ENCODE results near the gene PTCH2. TPM values are rescaled to one million over a fixed set of nuclear protein-coding genes. Genes with fewer than 3 reads are reported as not detected.

The PTCH2 gene, protein sequence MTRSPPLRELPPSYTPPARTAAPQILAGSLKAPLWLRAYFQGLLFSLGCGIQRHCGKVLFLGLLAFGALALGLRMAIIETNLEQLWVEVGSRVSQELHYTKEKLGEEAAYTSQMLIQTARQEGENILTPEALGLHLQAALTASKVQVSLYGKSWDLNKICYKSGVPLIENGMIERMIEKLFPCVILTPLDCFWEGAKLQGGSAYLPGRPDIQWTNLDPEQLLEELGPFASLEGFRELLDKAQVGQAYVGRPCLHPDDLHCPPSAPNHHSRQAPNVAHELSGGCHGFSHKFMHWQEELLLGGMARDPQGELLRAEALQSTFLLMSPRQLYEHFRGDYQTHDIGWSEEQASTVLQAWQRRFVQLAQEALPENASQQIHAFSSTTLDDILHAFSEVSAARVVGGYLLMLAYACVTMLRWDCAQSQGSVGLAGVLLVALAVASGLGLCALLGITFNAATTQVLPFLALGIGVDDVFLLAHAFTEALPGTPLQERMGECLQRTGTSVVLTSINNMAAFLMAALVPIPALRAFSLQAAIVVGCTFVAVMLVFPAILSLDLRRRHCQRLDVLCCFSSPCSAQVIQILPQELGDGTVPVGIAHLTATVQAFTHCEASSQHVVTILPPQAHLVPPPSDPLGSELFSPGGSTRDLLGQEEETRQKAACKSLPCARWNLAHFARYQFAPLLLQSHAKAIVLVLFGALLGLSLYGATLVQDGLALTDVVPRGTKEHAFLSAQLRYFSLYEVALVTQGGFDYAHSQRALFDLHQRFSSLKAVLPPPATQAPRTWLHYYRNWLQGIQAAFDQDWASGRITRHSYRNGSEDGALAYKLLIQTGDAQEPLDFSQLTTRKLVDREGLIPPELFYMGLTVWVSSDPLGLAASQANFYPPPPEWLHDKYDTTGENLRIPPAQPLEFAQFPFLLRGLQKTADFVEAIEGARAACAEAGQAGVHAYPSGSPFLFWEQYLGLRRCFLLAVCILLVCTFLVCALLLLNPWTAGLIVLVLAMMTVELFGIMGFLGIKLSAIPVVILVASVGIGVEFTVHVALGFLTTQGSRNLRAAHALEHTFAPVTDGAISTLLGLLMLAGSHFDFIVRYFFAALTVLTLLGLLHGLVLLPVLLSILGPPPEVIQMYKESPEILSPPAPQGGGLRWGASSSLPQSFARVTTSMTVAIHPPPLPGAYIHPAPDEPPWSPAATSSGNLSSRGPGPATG
- polyA plus RNA-seq (ENCODE audit: insufficient read length), result 10.0 TPM

DNA sequence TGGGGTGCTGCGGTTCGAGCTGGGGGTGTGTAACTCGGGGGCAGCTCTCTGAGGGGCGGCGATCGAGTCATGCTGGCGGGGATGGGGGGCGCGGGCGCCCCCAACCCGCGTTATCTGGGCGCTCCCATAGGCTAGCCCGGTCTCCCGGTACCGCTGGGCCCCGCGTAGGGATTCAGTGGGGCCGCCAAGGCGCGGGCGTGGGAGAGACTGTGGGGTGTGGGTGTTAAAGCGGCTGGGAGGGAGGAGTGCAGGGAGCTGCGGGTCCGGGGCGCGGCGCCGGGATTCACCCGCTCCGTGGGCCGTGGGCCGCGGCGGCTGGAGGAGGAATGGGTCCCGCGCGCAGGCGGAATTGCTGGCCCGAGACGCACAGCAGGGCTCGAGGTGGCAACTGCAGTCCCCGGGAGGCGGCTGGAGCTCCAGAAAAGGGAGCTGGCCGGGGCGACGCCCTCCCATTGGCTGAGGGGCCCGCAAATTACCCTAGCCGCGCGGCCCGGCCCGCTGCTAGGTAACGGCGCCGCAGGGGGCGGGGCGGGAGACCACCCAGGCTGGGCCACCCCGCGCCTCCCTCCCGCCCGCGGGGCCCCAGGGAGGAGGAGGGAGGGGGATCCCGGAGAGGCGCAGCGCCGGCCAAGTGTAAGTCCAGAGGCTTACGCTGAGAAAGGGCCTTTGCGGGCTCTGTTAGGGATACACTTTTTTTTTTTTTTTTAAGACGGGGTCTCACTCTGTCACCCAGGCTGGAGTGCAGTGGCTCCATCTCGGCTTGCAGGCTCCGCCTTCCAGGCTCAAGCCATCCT, at the start of gene PTCH2:
PTCH2 (minus strand) TSS at position 392 of the 794 bp plus-strand sequence; CDS start at position 71, 321 bp downstream.
- peak; percentile 78 for DNase-seq

DNA sequence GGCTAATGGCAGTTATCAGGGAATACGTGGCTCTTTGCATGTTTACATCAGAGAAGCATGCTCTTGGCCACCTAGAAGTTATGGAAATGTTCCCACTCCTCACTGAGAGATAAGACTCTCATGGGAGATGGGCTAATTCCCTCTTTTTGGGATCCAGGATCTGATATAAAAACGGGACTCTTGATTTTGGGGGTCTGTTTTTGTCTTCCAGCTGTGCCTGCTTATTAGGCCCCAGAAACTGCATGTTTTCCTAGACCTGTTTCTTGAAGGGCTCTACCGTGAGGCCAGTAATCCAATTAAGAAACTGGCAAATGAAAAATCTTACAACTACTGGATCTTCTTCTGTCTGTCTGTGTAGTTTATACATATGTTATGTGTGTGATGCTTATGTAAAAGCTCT, 47.0 kb upstream of the PTCH2 start:
- DNase-seq, result no peak

DNA sequence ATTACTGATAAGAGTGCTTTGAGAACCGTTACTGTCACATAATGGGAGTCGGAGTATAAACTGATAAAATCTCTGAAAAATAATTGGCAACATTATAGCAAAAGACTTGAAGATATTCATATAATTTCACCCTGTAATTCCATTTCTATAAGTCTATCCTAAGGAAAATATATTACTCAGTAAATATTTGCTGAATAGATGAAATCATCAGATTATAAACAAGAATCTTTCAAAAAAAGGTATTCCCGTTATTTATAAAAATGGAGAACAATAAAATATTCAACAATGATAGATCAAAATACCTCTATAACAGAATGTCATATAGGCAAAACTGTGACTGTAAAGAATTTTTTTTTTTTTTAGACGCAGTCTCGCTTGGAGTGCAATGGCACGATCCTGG, 42.4 kb upstream of the PTCH2 start:
- no peak for DNase-seq

DNA sequence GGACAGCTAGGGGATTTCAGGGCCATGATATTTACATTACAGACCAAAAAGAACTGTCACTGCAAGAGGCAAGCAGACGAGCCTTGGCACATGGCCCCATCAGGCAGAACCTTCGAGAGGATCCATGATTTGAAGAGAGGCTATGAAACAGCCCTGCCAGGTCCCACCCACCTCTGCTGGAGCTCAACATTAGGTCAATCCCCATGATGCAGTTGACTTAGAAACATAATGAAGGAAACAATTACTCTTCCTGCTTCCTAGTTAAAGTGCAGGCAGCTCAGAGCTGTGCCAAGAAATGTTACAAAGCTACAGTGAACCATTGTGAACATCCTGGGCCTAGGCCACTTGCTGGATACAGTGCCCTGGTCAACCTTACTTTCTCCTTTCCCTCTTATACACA, 41.7 kb upstream of the PTCH2 start:
- DNase-seq, result peak; percentile 68

DNA sequence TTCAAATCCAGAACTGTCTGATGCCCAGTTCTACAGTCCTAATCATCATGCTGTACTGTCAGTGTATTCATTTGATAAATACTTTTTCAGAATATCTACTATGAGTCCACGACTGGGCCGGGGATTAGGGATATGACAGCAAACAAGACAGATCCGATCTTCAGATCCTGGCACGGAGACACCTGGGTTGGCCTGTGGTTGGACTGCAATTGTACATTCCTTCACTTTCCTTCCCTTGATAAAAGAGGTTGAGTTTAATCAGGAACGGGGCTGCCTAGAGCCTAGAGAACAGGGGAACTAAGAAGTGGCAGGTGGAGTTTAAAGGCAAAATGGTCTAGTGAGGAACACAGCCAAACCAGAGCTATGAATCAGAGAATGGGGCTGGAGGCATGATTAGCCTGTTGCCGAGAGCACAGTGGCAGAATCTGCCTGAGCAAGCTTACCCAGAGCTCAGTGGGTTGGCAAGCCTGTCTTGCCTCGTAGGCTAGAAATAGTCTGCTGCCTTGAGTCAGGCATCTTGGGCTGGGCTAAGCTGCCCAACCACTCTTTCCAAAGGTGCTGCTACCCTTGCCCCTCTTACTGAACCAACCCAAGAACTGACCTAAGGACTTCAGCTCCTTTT, 38.1 kb upstream of the PTCH2 start:
- no peak for DNase-seq

DNA sequence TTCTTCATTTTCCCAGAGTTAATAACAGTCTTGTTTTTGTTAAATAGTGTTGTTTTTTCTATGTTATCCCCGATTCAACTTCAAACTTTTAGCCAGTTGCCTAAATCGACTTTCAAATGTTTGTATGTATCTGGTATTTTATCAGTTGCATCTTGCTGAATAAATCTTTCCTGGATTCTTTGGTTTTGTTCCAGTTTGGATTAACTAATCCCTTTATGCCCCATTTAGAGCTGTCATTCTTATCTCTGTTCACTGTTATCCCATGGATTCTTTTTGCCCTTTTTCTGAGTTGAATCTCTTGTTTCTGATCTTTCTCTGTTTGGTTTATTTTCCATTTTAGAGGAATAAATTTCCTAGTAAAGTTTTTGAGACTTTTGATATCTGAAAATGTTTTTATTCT, 31.1 kb upstream of the PTCH2 start:
- DNase-seq, result no peak

DNA sequence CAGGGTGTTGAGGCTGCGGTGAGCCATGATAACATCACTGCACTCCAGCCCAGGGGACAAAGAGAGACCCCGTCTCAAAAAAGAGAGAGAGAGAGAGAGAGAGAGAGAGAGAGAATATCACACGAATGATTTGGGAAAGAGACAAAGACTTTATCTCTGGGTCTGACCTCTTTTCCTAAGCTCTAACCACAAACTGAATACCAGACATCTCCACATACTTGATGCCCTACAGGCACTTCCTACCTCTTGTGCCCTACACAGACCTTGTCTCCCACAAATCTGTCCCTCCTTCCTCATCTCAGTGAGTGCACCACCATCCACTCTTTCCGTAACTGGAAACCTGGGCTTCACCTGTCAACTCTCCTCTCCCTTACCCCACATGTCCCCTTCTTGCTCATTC, 27.0 kb upstream of the PTCH2 start:
- no peak for DNase-seq

DNA sequence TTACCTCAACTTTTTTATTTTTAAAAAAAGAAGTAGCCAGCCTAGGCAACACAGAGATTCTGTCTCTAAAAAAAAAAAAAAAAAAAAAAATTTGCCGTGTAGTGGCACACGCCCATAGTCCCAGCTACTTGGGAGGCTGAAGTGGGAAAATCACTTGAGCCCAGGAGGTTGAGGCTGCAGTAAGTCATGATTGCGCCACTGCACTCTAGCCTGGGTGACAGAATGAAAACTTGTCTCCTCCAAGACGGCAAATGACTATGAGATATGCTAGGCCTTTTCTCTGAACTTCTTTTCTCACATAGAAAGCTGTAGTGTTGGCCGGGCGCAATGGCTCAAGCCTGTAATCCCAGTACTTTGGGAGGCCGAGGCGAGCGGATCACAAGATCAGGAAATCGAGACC, 24.7 kb upstream of the PTCH2 start:
- no peak for DNase-seq

DNA sequence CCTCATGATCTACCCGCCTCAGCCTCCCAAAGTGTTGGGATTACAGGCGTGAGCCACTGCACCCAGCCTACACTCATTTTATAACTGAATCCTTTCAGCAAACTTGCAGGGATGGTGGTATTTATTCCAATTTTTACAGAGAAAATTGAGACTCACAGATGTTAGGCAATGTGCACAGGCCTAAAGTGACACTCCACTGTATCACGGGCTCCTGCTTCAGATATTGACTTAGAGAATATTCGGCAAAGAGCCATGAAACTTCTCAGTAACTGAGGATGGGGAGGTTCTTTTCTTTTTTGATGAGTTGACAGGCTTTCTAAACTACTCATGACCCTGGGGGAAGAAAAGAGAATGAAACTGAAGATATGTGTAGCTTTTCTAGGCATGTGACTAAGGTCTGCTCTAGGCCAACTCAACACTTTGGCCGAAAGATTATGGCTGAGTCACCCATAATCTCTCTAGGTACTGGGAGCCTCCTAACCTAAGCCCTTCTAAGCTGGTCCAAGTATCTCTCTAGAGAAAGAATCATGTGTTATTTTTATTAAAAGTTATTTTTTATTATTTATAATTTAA, 19.9 kb upstream of the PTCH2 start:
- DNase-seq, result no peak

DNA sequence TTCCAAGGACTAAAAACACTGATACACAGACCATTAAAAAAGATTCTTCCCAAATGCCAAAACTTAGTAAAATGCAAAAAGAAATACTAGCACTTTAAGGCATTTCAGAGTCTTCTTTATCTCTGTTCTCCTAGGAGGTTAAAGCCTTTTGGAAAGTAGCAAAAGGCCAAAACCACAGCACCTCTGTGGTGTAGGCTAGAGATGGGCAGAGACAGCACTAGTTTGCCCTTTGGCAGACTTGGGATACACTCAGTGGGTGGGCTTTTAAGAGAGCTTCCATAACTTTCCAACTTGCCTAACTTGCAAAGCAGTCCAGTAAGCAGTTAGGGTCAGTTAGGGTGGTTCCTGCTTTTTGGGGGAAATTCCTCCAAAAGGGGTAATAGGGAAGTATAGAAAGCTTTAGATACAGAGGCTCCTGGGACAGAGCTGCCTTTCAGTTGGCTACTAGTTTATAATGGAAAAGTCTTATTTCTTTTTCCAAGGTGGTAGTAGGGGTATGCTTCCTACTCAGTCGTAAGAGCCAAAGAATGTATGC, 17.9 kb upstream of the PTCH2 start:
- DNase-seq, result no peak

DNA sequence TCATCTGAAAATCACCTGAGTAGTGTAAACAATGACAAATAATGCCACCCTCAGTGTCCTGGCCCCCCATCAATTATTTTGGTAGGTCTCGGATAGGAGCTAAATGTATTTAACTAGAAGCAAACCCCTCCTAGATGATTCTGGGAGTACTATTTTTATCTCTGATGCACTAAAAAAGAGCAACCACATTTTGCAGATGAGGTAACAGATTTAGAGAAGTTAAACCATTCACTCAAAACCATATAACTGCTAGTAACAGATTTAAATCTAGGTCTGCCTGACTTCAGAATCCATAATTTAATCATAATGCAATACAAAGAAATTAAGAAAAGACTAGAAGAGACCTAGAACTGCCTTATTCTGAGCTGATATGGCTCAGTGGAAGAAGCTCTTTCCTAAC, 17.3 kb upstream of the PTCH2 start:
- DNase-seq, result no peak

DNA sequence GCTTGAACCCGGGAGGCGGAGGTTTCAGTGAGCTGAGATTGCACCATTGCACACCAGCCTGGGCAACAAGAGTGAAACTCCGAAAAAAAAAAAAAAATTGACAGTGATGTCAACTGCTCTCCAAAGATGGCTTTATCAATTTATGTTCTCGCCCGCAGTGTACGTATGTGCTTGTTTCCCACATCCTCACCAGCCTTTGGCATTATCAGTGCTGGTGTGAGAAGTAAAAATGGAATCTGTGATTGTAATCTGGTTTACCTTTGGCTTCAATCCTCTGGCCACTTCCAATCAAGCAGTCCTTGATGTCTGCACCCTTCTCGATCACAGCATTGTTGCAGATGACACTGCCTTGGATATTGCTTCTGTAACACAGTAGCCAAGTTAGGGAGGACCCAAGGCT, 14.4 kb upstream of the PTCH2 start:
- no peak for DNase-seq

DNA sequence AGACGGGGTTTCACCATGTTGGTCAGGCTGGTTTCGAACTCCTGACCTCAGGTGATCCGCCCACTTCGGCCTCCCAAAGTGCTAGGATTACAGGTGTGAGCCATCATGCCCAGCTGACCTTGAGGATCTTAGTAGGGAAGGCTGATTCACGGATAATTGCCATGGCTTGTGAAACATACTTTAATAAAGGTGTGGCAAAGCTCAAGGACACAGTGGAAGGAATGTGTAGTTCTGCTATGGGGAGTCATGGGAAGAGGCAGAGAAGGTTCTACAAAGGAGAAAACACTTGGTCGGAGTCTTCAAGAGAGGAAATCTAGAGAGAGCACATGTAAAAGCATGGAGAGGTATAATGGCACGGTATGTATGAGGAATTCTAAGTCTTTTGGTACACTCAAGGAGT, 12.7 kb upstream of the PTCH2 start:
- DNase-seq, result no peak

DNA sequence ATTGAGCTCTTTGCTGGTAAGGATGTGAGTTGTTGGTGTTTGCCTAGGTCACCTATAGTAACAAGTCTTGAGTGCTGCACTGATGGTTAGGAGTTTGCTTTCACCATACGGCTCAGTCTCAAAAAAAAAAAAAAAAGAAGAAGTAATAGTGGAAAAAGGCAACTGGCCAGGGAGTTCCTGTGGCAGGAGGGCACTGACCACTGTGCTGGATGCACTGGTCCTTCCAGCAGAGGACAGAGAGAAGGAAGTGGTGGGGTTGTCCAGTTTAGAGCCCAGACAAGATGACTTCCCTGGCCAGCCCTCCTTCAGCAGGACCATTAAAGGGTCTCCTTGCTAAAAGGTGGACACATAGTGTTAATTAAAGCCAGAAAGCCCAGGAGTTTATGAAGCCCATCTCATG, 11.9 kb upstream of the PTCH2 start:
- DNase-seq, result no peak

DNA sequence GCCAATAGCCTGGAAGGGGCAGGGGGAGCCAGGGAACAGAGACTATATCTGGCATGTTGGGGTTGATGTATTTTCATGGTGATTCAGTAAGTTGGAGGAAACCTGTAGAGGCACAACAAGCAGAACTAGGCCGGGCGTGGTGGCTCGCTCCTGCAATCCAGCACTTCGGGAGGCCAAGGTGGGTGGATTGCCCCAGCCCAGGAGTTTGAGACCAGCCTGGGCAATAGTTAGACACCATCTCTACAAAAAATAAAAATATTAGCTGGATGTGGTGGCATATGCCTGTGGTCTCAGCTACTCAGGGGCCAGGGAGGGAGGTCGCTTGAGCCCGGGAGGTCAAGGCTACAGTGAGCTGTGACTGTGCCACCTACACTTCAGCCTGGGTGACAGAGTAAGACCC, 10.1 kb upstream of the PTCH2 start:
- no peak for DNase-seq

DNA sequence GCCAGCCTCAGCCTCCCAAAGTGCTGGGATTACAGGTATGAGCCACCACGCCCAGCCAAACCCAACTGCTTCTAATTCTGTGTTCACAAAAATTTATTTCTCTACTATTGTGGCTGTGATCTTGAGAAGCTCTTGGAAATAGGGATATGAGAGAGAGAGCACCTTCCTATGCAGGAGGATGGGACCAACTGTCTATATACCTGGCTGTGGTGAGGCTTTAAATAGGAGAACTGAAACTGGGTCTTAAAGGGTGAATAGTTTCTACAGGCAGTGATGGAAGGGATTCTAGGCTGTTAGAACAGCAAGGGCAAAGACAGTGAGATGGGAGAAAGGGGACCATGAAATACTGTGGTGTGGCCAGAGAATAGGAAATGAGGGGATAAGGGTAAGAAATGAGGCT, 8.3 kb upstream of the PTCH2 start:
- DNase-seq, result no peak

DNA sequence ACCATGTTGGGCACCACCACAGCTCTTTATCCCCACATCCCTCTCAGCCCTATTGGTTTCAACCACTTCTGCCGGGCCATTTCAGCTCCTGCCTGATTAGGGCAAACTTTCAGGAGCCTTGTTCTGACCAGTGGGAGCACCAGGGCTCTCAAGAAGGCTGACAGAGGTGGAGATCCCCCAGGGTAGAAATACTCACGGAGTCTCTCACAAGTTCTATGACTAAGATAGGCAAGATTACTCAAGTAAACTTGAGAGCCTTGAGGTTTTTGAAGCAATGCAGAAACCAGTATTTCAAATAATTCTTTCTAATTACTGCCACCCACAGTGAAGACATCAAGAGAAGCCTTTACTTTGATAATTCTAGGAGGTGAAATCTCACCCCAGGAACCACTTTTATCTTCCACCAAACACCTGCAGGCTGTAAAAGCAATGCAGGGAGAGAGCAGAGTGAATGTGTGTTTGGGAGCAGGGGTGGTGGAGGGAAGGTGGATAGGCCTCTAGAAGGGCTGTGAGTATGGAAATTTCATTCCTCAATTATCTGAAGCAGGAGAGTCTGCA, 6.6 kb upstream of the PTCH2 start:
- DNase-seq, result no peak

DNA sequence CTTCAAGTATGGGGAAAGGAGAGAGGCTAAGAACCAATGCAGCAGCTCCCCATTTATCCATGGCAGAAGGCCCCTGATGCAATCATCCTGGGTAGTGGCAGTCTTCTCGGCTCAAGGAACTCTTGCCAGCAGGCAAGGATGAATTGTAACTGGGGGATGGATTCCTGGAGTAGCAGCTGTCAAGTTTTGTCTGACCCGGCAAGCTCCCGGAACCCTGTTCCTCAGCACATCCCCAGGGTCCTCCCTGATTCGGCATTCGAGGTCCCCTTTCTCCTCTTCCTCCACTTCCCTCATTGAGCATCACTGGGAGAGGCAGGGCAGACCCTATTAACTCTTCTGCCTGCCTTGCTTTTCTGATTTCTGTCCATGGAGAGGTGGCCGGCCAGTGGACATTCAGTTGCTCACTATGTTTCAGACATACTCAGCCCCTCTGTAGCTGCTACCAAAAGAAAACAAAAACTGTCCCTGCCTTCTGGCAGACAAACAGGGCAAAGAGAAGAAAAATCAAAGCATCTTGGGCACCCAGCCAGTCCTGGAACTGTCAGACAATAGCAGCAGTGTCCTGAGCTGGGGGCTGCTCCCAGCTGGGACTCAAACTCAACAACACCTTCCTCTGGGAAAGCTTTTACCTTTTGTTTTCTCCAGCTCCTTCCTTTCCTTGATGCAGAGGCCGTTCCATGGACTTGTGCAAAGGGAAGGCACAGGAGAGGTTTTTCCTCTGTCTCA, 5.6 kb upstream of the PTCH2 start:
- DNase-seq, result no peak

DNA sequence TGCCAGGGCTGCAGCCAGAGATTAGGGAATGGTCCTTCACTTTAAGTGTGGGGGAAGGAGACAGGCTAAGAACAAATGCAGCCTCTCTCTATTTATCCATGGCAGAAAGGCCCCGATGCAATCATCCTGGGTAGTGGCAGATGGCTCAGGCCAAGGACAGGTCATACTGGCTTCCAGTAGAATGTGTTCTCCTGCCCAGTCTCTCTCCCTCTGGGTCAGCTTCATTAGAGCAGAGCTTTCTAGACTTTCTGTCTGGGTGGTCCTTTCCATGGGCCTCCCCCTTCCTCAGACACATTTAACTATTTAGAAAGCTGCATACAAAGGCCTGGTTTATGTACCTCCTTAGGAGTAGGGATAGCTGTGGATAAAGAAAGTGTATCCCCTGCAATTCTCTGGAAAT, 4.8 kb upstream of the PTCH2 start:
- DNase-seq, result no peak

DNA sequence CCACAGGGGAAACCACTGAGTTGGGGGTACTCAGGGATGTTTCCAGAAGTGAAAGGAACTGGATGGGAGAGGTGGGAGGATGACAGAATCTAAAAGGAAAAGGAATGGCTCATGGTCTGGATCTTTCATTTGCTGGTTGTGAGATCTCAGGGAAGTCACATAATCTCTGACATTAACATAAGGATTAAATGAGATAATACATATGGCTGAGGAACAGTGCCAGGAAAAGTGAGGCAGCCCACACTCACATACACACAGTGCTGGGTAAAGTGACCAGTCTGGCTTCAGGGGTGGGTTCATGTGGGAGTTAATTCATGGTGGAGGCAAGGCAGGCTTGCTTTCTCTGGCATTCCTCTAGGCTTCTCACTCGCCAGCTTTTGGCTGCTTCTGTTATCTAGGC, 3.9 kb upstream of the PTCH2 start:
- DNase-seq, result no peak
